Endothelial cell of umbilical vein (primary cell): ENCODE data around the gene CRTC2.

Source experiments
- CTCF ChIP-seq, 2 donors: IDR thresholded peaks; 1 replicate in 1 of 2; 2 replicates in 1 of 2; pipeline ENCODE4 v1.5.1; 2011; ENCODE audit warnings: low read length in 2 of 2, mild to moderate bottlenecking in 2 of 2, moderate library complexity in 2 of 2, control low read depth in 1 of 2, inconsistent platforms in 1 of 2, low read depth in 1 of 2; ENCODE audit not compliant: insufficient read depth in 1 of 2; ENCODE audit errors: extremely low read depth in 1 of 2
- EZH2 ChIP-seq: IDR thresholded peaks from 2 replicates; pipeline ENCODE4 v1.6.1; 2012; ENCODE audit warnings: borderline replicate concordance, low read depth, mild to moderate bottlenecking, moderate library complexity, low read length, inconsistent platforms; ENCODE audit not compliant: severe bottlenecking
- GATA2 ChIP-seq: IDR thresholded peaks from 2 replicates; pipeline ENCODE4 v1.7.0; 2011; ENCODE audit warnings: low read depth, mild to moderate bottlenecking, moderate library complexity, mixed read lengths, low read length; ENCODE audit not compliant: insufficient read length, insufficient read depth
- JUN ChIP-seq: IDR thresholded peaks from 2 replicates; pipeline ENCODE4 v1.6.1; 2011; ENCODE audit warnings: borderline replicate concordance, low read depth; ENCODE audit not compliant: insufficient read length, insufficient read depth
- MAX ChIP-seq: IDR thresholded peaks from 2 replicates; pipeline ENCODE4 v1.6.1; 2011; ENCODE audit not compliant: insufficient read depth, insufficient read length
- MYC ChIP-seq: IDR thresholded peaks from one replicate; pipeline ENCODE4 v1.6.1; 2011; ENCODE audit warnings: mild to moderate bottlenecking, low read depth, low read length
- POLR2A ChIP-seq: IDR thresholded peaks from 2 replicates; pipeline ENCODE4 v1.6.1; 2012; ENCODE audit warnings: low read depth, mild to moderate bottlenecking, control low read depth, low read length
- POLR2AphosphoS5 ChIP-seq: IDR thresholded peaks from 2 replicates; pipeline ENCODE4 v1.6.1; 2012; ENCODE audit warnings: low read depth, mild to moderate bottlenecking, control low read depth, low read length, moderate library complexity; ENCODE audit not compliant: insufficient read depth

- TF ChIP-seq CTCF (IDR thresholded peaks at IDR 0.05; ENCODE audit: extremely low read depth in 1 of 2, insufficient read depth in 1 of 2, low read depth in 1 of 2, low read length in 2 of 2) (no peak), EZH2 (no peak), JUN (no peak), POLR2AphosphoS5 (no peak), POLR2A (no peak), MAX (no peak), GATA2 (no peak), MYC (no peak)
These were observed 28.1 kb downstream of the CRTC2 start for GRCh38 chr1:153929981-153930948.
